ENCODE data around the gene RCSD1.

RCSD1 gene

DNA sequence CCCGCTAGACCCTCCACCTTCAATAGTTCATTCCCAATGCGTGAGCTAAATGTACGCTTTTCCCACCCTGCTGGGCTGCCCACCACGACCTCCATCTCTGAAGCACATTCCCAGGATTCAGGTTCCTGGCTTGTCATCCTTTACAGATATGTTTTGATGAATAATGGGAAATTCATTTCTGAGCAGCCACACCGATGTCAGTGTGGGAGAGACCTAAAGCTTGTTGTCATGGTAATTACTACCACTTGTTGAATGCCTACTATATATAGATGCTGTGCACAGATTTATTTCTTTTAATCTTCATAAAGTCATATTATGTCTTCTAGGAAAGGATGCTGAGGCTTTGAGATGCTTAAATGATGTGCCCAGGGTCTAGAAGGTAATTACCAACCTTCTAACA is 8.0 kb downstream of the RCSD1 start:
- DNase-seq (ENCODE audit: low spot score), result no peak
- TF ChIP-seq, protein P1, sequence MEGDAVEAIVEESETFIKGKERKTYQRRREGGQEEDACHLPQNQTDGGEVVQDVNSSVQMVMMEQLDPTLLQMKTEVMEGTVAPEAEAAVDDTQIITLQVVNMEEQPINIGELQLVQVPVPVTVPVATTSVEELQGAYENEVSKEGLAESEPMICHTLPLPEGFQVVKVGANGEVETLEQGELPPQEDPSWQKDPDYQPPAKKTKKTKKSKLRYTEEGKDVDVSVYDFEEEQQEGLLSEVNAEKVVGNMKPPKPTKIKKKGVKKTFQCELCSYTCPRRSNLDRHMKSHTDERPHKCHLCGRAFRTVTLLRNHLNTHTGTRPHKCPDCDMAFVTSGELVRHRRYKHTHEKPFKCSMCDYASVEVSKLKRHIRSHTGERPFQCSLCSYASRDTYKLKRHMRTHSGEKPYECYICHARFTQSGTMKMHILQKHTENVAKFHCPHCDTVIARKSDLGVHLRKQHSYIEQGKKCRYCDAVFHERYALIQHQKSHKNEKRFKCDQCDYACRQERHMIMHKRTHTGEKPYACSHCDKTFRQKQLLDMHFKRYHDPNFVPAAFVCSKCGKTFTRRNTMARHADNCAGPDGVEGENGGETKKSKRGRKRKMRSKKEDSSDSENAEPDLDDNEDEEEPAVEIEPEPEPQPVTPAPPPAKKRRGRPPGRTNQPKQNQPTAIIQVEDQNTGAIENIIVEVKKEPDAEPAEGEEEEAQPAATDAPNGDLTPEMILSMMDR (IDR thresholded peaks at IDR 0.05; ENCODE audit: extremely low read depth, insufficient read depth, missing control alignments), result no peak
- in situ Hi-C loops (cut with MboI; ENCODE audit: low pct_unique_long_range_greater_than_20kb, low sequenced_read_pairs, unreplicated experiment), result no loop called here

DNA sequence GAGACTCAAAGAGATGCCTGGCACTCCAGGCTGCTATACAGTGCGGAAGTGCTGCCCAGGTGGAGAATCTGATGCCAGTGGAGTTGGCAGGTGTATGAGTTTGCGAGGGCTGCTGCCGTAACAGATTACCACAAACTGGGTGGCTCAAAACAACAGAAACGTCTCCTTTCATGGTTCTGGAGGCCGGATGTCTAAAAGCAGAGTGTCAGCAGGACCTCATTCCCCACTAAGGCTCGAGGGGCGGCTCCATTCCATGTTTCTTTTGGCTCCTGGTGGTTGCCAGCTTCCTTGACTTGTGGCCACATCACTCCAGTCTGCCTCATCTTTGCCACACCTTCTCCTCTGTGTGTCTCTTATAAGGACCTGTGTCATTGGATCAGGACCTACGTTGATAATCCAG is 10.0 kb downstream of the RCSD1 start:
- DNase-seq (ENCODE audit: low spot score), result no peak
- TF ChIP-seq, protein P1 (IDR thresholded peaks at IDR 0.05; ENCODE audit: extremely low read depth, insufficient read depth, missing control alignments), result no peak
- in situ Hi-C loops (cut with MboI; ENCODE audit: low pct_unique_long_range_greater_than_20kb, low sequenced_read_pairs, unreplicated experiment), result no loop called here

DNA sequence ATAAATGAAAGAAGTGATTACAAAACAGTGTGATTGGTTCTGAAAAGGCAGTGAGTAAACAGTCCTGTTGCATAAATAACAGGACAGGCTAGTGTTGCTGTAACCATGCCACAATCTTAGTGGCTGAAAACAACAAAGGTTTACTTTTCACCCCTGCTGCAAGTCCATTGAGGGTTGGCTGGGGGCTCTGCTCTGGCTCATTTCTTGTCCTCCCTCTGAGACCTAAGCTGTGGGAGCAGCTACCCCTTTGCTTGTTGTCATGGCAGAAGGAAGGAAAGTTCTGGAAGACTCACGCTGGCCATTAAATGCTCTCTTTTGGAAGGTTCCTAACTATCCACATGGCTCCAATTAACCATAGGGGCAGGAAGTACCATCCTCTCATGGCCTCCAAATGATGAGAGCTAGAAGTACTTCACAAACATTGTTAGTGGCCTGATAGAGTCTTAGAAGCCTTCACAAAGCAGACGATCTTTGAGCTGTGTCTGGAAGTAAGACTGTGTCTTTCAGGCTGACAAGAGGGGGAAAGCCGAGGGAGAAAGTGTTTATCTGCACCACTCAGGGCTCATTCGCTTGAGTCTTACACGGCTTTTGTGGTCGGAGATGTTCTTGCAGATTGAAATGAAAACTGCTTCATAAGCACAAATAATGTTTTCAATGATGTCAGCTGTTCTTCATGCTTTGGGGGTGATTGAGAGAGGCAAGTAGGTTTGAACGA is 11.9 kb downstream of the RCSD1 start:
- in situ Hi-C loops (cut with MboI; ENCODE audit: low pct_unique_long_range_greater_than_20kb, low sequenced_read_pairs, unreplicated experiment), result no loop called here
- TF ChIP-seq, protein P1 (IDR thresholded peaks at IDR 0.05; ENCODE audit: extremely low read depth, insufficient read depth, missing control alignments), result no peak
- no peak for DNase-seq (ENCODE audit: low spot score)

GRCh38 chr1:167642501-167642826 is 12.4 kb downstream of the RCSD1 start:
- in situ Hi-C loops (cut with MboI; ENCODE audit: low pct_unique_long_range_greater_than_20kb, low sequenced_read_pairs, unreplicated experiment), result no loop called here
- DNase-seq (ENCODE audit: low spot score), result no peak
- TF ChIP-seq, protein P1 (IDR thresholded peaks at IDR 0.05; ENCODE audit: extremely low read depth, insufficient read depth, missing control alignments), result no peak

DNA sequence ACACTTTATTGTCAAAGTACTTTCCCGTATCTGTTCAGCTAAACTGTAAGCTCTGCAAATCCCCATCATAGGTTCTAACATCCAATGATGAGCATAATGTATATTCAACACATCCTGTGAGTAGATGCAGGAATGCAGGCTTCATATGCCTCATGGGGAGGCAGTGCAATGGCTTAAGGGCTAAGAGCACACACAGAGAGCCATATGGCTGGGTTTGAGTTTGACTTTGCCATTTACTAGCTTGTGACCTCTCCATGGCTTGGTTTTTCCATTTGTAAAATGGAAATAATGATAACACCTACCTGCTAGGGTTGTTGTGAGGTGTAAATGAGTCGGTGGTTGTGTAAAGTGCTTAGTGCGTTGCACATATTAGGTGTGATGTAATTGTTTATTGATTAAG is 13.4 kb downstream of the RCSD1 start:
- DNase-seq (ENCODE audit: low spot score), result no peak
- in situ Hi-C loops (cut with MboI; ENCODE audit: low pct_unique_long_range_greater_than_20kb, low sequenced_read_pairs, unreplicated experiment), result no loop called here
- TF ChIP-seq, protein P1 (IDR thresholded peaks at IDR 0.05; ENCODE audit: extremely low read depth, insufficient read depth, missing control alignments), result no peak

DNA sequence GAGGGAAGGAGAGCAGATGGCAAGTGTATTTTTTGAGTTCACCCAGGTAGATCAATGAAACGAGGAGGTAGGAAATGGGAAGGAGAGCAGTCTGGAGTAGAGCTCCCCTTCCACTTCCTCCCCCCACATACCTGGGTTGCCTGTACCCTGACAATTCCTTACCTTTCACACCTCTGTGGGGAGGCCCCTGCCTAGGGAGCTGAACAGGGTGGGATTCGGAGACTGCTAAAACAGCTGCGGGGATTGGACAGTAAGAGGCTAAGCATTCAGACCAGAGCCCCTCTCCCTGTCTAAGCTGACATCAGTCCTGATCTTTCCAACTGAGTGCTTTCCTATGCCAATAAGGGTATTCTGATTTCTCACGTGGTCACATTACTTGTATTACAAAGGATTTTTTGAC is 14.5 kb downstream of the RCSD1 start:
- no peak for DNase-seq (ENCODE audit: low spot score)
- TF ChIP-seq, protein P1 (IDR thresholded peaks at IDR 0.05; ENCODE audit: extremely low read depth, insufficient read depth, missing control alignments), result no peak
- in situ Hi-C loops (cut with MboI; ENCODE audit: low pct_unique_long_range_greater_than_20kb, low sequenced_read_pairs, unreplicated experiment), result no loop called here

Data from GM13977 (cell line).